HepG2 (cell line): ENCODE data around the gene PPP1R1B.

Source experiments
- CTCF ChIP-seq: sonication (generic); formaldehyde crosslinking; IDR thresholded peaks from 2 replicates; pipeline ENCODE4 v1.5.0; 2020; ENCODE audit warnings: mild to moderate bottlenecking, missing genetic modification reagents, moderate library complexity
- MTF1 ChIP-seq: sonication (generic); formaldehyde crosslinking; IDR thresholded peaks from 2 replicates; pipeline ENCODE4 v1.5.0; 2020; ENCODE audit warnings: missing genetic modification reagents
- REST ChIP-seq, 2 experiments: IDR thresholded peaks; 2 replicates each; pipeline ENCODE4 v1.6.1; 2011 to 2012; ENCODE audit warnings: low read length in 2 of 2, borderline replicate concordance in 1 of 2, low read depth in 1 of 2, mild to moderate bottlenecking in 1 of 2, moderate library complexity in 1 of 2
- TCF7 ChIP-seq: sonication (generic); IDR thresholded peaks from 2 replicates; pipeline ENCODE4 v1.6.1; 2016; ENCODE audit warnings: antibody characterized with exemption, low read depth

GRCh38 chr17:39607851-39608130 lies 19.0 kb upstream of the PPP1R1B start, which contains the start of gene NEUROD2:
- TF ChIP-seq TCF7 (no peak), MTF1 (CRISPR knock-in tag) (no peak), REST (IDR thresholded peaks at IDR 0.05; ENCODE audit: borderline replicate concordance in 1 of 2, low read depth in 1 of 2, low read length in 2 of 2) (no peak), CTCF (CRISPR knock-in tag) (no peak)
